Measurements from ENCODE around the gene CREM. TPM values are rescaled to one million over a fixed set of nuclear protein-coding genes. Genes with fewer than 3 reads are reported as not detected.

The CREM gene
- total and polyA plus RNA-seq, 2 of the 4 experiments (the other 2 are of a cell fraction), result 33.2 to 40.5 TPM

- TF ChIP-seq MXI1 (IDR thresholded peaks at IDR 0.05; ENCODE audit: borderline replicate concordance, low read depth, low read length) (no peak), CEBPB (IDR thresholded peaks at IDR 0.05; ENCODE audit: low read depth, low read length) (peak; percentile 66), RFX5 (IDR thresholded peaks at IDR 0.05; ENCODE audit: low read depth, low read length) (no peak), ELK1 (IDR thresholded peaks at IDR 0.05; ENCODE audit: borderline replicate concordance, low read depth, low read length) (no peak)
Observed at GRCh38 chr10:35195361-35196306, 69.0 kb downstream of the CREM start (continued).

All from IMR-90 (cell line).